ENCODE results near the gene CFDP1. TPM values are rescaled to one million over a fixed set of nuclear protein-coding genes. Genes with fewer than 3 reads are reported as not detected.

CFDP1 gene
- 228 TPM for polyA plus RNA-seq (2013, experiment 1 of 2)
- polyA plus RNA-seq (2013, experiment 2 of 2) = 228 TPM

- Histone ChIP-seq H3K18ac (ENCODE audit: low read length) (peak within 1 kb of the TSS; percentile 97), H2AFZ (ENCODE audit: low read length) (peak within 1 kb of the TSS; percentile 100), H2BK12ac (ENCODE audit: low read length) (no peak within 1 kb of the TSS), H3K27me3 (ENCODE audit: control insufficient read depth in 3 of 3, insufficient read depth in 3 of 3, low read depth in 1 of 3, low read length in 3 of 3) (no peaks in the 10 kb centered on the region), H3K27ac (replicated peaks; ENCODE audit: low read length) (peak within 1 kb of the TSS; percentile 75), H3K23ac (ENCODE audit: low read depth, low read length, poor library complexity) (peak within 1 kb of the TSS; percentile 76), H3K4ac (ENCODE audit: low read length) (no peak within 1 kb of the TSS), H3K36me3 (replicated peaks in 1 of 2; ENCODE audit: control insufficient read depth in 2 of 2, insufficient read depth in 2 of 2, low read length in 2 of 2) (peaks cover 0 to 19% of the 10 kb centered on the region in 2 donors), H2BK5ac (ENCODE audit: low read length) (peak within 1 kb of the TSS; percentile 53), H3K4me1 (ENCODE audit: control insufficient read depth in 2 of 2, insufficient read depth in 1 of 2, low read depth in 1 of 2, low read length in 2 of 2) (no peaks in the 10 kb centered on the region), H4K91ac (ENCODE audit: low read depth, low read length, poor library complexity) (no peak within 1 kb of the TSS), H3K79me1 (ENCODE audit: low read depth, low read length) (peaks cover 5% of the 10 kb centered on the region), H3K4me3 (ENCODE audit: low read length in 2 of 2) (peak within 1 kb of the TSS; percentile 96 to 98), H3K14ac (ENCODE audit: low read length) (no peak within 1 kb of the TSS), H3K4me2 (ENCODE audit: insufficient read depth, low read length, poor library complexity, severe bottlenecking) (peak within 1 kb of the TSS; percentile 56), H3K9ac (ENCODE audit: low read depth, low read length, poor library complexity) (peak within 1 kb of the TSS; percentile 80), H4K8ac (ENCODE audit: low read depth, low read length) (peak within 1 kb of the TSS; percentile 24), H2AK5ac (ENCODE audit: low read depth, low read length) (no peak within 1 kb of the TSS), H2BK120ac (ENCODE audit: low read depth, low read length) (no peak within 1 kb of the TSS), H2BK15ac (ENCODE audit: low read length) (peak within 1 kb of the TSS; percentile 64), H3K9me3 (replicated peaks in 1 of 2; ENCODE audit: control insufficient read depth in 2 of 2, insufficient read depth in 1 of 2, low read depth in 1 of 2, low read length in 2 of 2) (peaks cover 5 to 13% of the 10 kb centered on the region in 2 donors)
- peak; percentile 92 for DNase-seq (ENCODE audit: low spot score)
- whole genome bisulfite sequencing, 2 donors (ENCODE audit: extremely low coverage in 2 of 2, insufficient read length in 2 of 2, insufficient replicate concordance in 1 of 2) = no CpG with 5 or more reads among the region's 85 CpGs
Measured at GRCh38 chr16:75432828-75433731, at the start of gene CFDP1. CFDP1 (minus strand) TSS chr16:75433503; CDS start chr16:75433352, 151 bp downstream.

GRCh38 chr16:75482434-75483205, 49.3 kb upstream of the CFDP1 start:
- no peak overlapping the region for H3K18ac ChIP-seq (ENCODE audit: low read length)
- no peak overlapping the region for H2BK120ac ChIP-seq (ENCODE audit: low read depth, low read length)
- peaks cover 2% of the 10 kb centered on the region for H3K79me1 ChIP-seq (ENCODE audit: low read depth, low read length)
- H3K4me1 ChIP-seq (ENCODE audit: control insufficient read depth in 2 of 2, insufficient read depth in 1 of 2, low read depth in 1 of 2, low read length in 2 of 2) = no peaks in the 10 kb centered on the region
- no CpG with 5 or more reads among the region's 14 CpGs for WGBS, 2 donors (ENCODE audit: extremely low coverage in 2 of 2, insufficient read length in 2 of 2, insufficient replicate concordance in 1 of 2)
- no peak overlapping the region for H4K8ac ChIP-seq (ENCODE audit: low read depth, low read length)
- no peak for DNase-seq (ENCODE audit: low spot score)
- no peak overlapping the region for H2BK12ac ChIP-seq (ENCODE audit: low read length)
- no peaks in the 10 kb centered on the region for H3K27me3 ChIP-seq (ENCODE audit: control insufficient read depth in 3 of 3, insufficient read depth in 3 of 3, low read depth in 1 of 3, low read length in 3 of 3)
- no peak overlapping the region for H2AFZ ChIP-seq (ENCODE audit: low read length)
- peaks cover 0 to 3% of the 10 kb centered on the region in 2 donors for H3K36me3 ChIP-seq (replicated peaks in 1 of 2; ENCODE audit: control insufficient read depth in 2 of 2, insufficient read depth in 2 of 2, low read length in 2 of 2)
- no peaks in the 10 kb centered on the region for H3K9me3 ChIP-seq (replicated peaks in 1 of 2; ENCODE audit: control insufficient read depth in 2 of 2, insufficient read depth in 1 of 2, low read depth in 1 of 2, low read length in 2 of 2)
- H2BK5ac ChIP-seq (ENCODE audit: low read length) = no peak overlapping the region
- no peak overlapping the region for H3K27ac ChIP-seq (replicated peaks; ENCODE audit: low read length)
- no peak overlapping the region for H3K9ac ChIP-seq (ENCODE audit: low read depth, low read length, poor library complexity)
- H3K4ac ChIP-seq (ENCODE audit: low read length) = no peak overlapping the region
- H4K91ac ChIP-seq (ENCODE audit: low read depth, low read length, poor library complexity) = no peak overlapping the region
- H3K23ac ChIP-seq (ENCODE audit: low read depth, low read length, poor library complexity) = no peak overlapping the region
- H2AK5ac ChIP-seq (ENCODE audit: low read depth, low read length) = no peak overlapping the region
- H3K14ac ChIP-seq (ENCODE audit: low read length) = no peak overlapping the region
- H2BK15ac ChIP-seq (ENCODE audit: low read length) = no peak overlapping the region
- H3K4me2 ChIP-seq (ENCODE audit: insufficient read depth, low read length, poor library complexity, severe bottlenecking) = no peak overlapping the region
- no peak overlapping the region for H3K4me3 ChIP-seq (ENCODE audit: low read length in 2 of 2)

GRCh38 chr16:75481475-75481874, 48.2 kb upstream of the CFDP1 start:
- H3K36me3 ChIP-seq (replicated peaks in 1 of 2; ENCODE audit: control insufficient read depth in 2 of 2, insufficient read depth in 2 of 2, low read length in 2 of 2) = peaks cover 0 to 7% of the 10 kb centered on the region in 2 donors
- no CpG with 5 or more reads among the region's 7 CpGs for WGBS, 2 donors (ENCODE audit: extremely low coverage in 2 of 2, insufficient read length in 2 of 2, insufficient replicate concordance in 1 of 2)
- no peak overlapping the region for H4K91ac ChIP-seq (ENCODE audit: low read depth, low read length, poor library complexity)
- no peak overlapping the region for H3K14ac ChIP-seq (ENCODE audit: low read length)
- H3K4me3 ChIP-seq (ENCODE audit: low read length in 2 of 2) = no peak overlapping the region
- H2BK15ac ChIP-seq (ENCODE audit: low read length) = no peak overlapping the region
- no peaks in the 10 kb centered on the region for H3K9me3 ChIP-seq (replicated peaks in 1 of 2; ENCODE audit: control insufficient read depth in 2 of 2, insufficient read depth in 1 of 2, low read depth in 1 of 2, low read length in 2 of 2)
- no peak overlapping the region for H2BK120ac ChIP-seq (ENCODE audit: low read depth, low read length)
- H2BK12ac ChIP-seq (ENCODE audit: low read length) = no peak overlapping the region
- no peaks in the 10 kb centered on the region for H3K4me1 ChIP-seq (ENCODE audit: control insufficient read depth in 2 of 2, insufficient read depth in 1 of 2, low read depth in 1 of 2, low read length in 2 of 2)
- H3K79me1 ChIP-seq (ENCODE audit: low read depth, low read length) = peaks cover 2% of the 10 kb centered on the region
- no peak overlapping the region for H2AK5ac ChIP-seq (ENCODE audit: low read depth, low read length)
- H3K4ac ChIP-seq (ENCODE audit: low read length) = no peak overlapping the region
- no peak overlapping the region for H2AFZ ChIP-seq (ENCODE audit: low read length)
- no peak for DNase-seq (ENCODE audit: low spot score)
- H3K23ac ChIP-seq (ENCODE audit: low read depth, low read length, poor library complexity) = no peak overlapping the region
- no peak overlapping the region for H2BK5ac ChIP-seq (ENCODE audit: low read length)
- no peak overlapping the region for H3K9ac ChIP-seq (ENCODE audit: low read depth, low read length, poor library complexity)
- H3K27ac ChIP-seq (replicated peaks; ENCODE audit: low read length) = no peak overlapping the region
- H3K27me3 ChIP-seq (ENCODE audit: control insufficient read depth in 3 of 3, insufficient read depth in 3 of 3, low read depth in 1 of 3, low read length in 3 of 3) = no peaks in the 10 kb centered on the region
- H4K8ac ChIP-seq (ENCODE audit: low read depth, low read length) = no peak overlapping the region
- H3K4me2 ChIP-seq (ENCODE audit: insufficient read depth, low read length, poor library complexity, severe bottlenecking) = no peak overlapping the region
- no peak overlapping the region for H3K18ac ChIP-seq (ENCODE audit: low read length)

Data from neuronal stem cell (in vitro differentiated cells).